Sigmoid colon (tissue), 4 donors: Measurements from ENCODE around the gene ZNF135.

Source experiments
- EP300 ChIP-seq, 4 donors: sonication (generic); formaldehyde crosslinking; IDR thresholded peaks; one replicate each; pipeline ENCODE4 v1.6.1; 2017; ENCODE audit warnings: antibody characterized with exemption in 4 of 4
- POLR2A ChIP-seq, 2 donors: fragments of 450-650 bp; IDR thresholded peaks; one replicate each; pipeline ENCODE4 v1.6.1; 2016; ENCODE audit warnings: antibody characterized with exemption in 2 of 2, mild to moderate bottlenecking in 2 of 2, moderate library complexity in 2 of 2
- POLR2AphosphoS5 ChIP-seq, 4 donors: sonication (generic); formaldehyde crosslinking; IDR thresholded peaks; one replicate each; pipeline ENCODE4 v1.6.1; 2017; ENCODE audit warnings: antibody characterized with exemption in 4 of 4
- TF ChIP-seq, protein P1 (sequence below), 4 experiments: fragments of 450-650 bp in 3 of 4; fragments of 200-600 bp in 1 of 4; IDR thresholded peaks; one replicate each; pipeline ENCODE4 v1.5.1; 2016 to 2019; ENCODE audit warnings: antibody characterized with exemption in 4 of 4, mild to moderate bottlenecking in 3 of 4, moderate library complexity in 2 of 4

DNA sequence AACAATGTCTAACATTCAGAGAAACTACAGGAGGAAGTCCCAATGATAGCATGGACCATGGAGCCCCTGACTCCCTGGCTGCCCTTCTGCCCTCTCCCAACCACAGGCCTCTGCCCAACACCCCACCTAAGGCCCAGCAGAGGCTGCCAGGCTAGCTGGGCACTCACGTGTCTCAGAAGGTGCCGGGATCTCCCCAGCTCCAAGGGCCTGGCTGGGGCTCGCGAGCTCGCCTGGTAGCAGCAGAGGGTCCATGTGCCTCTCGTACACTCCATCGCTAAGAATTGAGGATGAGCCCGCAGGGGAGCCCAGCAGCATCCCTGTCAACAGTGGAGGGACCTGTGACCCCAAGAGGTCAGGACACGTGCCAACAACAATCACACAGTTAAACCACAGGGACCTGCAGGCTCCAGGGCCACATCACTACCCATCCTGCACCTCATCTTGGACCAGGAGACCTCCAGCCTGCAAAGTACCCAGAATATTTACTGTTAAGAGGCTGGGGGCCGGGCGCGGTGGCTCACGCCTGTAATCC, 29.5 kb downstream of the ZNF135 start:
- TF ChIP-seq, protein P1, sequence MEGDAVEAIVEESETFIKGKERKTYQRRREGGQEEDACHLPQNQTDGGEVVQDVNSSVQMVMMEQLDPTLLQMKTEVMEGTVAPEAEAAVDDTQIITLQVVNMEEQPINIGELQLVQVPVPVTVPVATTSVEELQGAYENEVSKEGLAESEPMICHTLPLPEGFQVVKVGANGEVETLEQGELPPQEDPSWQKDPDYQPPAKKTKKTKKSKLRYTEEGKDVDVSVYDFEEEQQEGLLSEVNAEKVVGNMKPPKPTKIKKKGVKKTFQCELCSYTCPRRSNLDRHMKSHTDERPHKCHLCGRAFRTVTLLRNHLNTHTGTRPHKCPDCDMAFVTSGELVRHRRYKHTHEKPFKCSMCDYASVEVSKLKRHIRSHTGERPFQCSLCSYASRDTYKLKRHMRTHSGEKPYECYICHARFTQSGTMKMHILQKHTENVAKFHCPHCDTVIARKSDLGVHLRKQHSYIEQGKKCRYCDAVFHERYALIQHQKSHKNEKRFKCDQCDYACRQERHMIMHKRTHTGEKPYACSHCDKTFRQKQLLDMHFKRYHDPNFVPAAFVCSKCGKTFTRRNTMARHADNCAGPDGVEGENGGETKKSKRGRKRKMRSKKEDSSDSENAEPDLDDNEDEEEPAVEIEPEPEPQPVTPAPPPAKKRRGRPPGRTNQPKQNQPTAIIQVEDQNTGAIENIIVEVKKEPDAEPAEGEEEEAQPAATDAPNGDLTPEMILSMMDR (IDR thresholded peaks at IDR 0.05) = no peak
- TF ChIP-seq POLR2A (IDR thresholded peaks at IDR 0.05) = no peak
- TF ChIP-seq EP300 (IDR thresholded peaks at IDR 0.05) = no peak
- no peak for TF ChIP-seq POLR2AphosphoS5 (IDR thresholded peaks at IDR 0.05)
